Loucy (cell line): ENCODE data around the gene PRKN.

Source experiments
- EZH2phosphoT487 ChIP-seq: fragments of 200-600 bp; IDR thresholded peaks from 2 replicates; pipeline ENCODE4 v1.6.1; 2018; ENCODE audit warnings: antibody characterized with exemption, mild to moderate bottlenecking, moderate library complexity, borderline replicate concordance
- TF ChIP-seq, protein P1 (sequence below): fragments of 200-600 bp; sonication (generic); conservative IDR thresholded peaks from 2 replicates; pipeline ENCODE4 v1.5.1; 2014; ENCODE audit warnings: mild to moderate bottlenecking, antibody characterized with exemption, low read length

DNA sequence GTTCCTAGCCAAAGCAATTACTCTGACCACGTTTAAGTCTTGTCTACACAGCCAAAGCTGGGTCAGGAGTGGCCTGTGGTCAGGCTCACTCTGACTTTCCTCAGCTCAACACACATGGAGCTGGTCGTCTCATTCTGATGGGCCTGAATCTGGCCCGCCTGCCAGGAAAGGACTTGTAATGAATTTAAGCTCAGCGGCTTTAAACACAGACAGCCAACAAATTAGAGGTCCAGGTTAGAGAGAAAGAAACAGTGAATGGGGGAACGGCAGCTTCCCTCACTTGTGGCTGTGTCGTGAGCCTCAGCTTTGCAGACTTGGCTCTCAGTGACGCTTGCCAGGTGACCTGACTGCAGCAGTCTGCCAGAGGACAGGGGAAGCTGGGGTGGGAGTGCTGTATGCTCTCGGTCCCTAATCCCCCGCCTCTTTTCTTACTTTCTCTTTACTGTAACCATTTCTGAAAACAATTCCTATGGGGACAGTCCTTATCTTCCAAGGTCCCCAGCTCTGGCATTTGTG, 1331.8 kb downstream of the PRKN start:
- TF ChIP-seq, protein P1, sequence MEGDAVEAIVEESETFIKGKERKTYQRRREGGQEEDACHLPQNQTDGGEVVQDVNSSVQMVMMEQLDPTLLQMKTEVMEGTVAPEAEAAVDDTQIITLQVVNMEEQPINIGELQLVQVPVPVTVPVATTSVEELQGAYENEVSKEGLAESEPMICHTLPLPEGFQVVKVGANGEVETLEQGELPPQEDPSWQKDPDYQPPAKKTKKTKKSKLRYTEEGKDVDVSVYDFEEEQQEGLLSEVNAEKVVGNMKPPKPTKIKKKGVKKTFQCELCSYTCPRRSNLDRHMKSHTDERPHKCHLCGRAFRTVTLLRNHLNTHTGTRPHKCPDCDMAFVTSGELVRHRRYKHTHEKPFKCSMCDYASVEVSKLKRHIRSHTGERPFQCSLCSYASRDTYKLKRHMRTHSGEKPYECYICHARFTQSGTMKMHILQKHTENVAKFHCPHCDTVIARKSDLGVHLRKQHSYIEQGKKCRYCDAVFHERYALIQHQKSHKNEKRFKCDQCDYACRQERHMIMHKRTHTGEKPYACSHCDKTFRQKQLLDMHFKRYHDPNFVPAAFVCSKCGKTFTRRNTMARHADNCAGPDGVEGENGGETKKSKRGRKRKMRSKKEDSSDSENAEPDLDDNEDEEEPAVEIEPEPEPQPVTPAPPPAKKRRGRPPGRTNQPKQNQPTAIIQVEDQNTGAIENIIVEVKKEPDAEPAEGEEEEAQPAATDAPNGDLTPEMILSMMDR, result no peak
- TF ChIP-seq EZH2phosphoT487, result no peak
